Fibroblast of gingiva (primary cell): ENCODE data around the gene IRAK3.
A peak's percentile ranks its signal among the peaks of the same experiment; 100 is the strongest.

Experiments used
- DNase-seq: peaks from one replicate; pipeline ENCODE4 v3.0.0-alpha.2; 2011; ENCODE audit warnings: low read depth

The IRAK3 gene

GRCh38 chr12:66188584-66189485, at the start of gene IRAK3:
Gene IRAK3, plus strand, starts transcription at chr12:66189214. Its CDS starts 86 bp downstream, at chr12:66189300.
- DNase-seq, result peak; percentile 83

GRCh38 chr12:66139328-66139727, 49.7 kb upstream of the IRAK3 start:
- DNase-seq, result no peak

GRCh38 chr12:66140731-66141130, 48.3 kb upstream of the IRAK3 start:
- DNase-seq, result no peak

GRCh38 chr12:66141299-66141698, 47.7 kb upstream of the IRAK3 start:
- no peak for DNase-seq

- DNase-seq, result no peak
These were observed 46.2 kb upstream of the IRAK3 start for GRCh38 chr12:66142826-66143225.

- no peak for DNase-seq
These were observed 45.1 kb upstream of the IRAK3 start for GRCh38 chr12:66143868-66144267.

- peak; percentile 79 for DNase-seq
These were observed 43.9 kb upstream of the IRAK3 start for GRCh38 chr12:66144791-66145754.

GRCh38 chr12:66149702-66150398, 39.2 kb upstream of the IRAK3 start:
- no peak for DNase-seq

GRCh38 chr12:66152732-66153131, 36.3 kb upstream of the IRAK3 start:
- peak; percentile 69 for DNase-seq

GRCh38 chr12:66154776-66155175, 34.2 kb upstream of the IRAK3 start:
- DNase-seq, result peak; percentile 7

GRCh38 chr12:66156654-66157053, 32.4 kb upstream of the IRAK3 start:
- DNase-seq, result no peak

- no peak for DNase-seq
These were observed 29.9 kb upstream of the IRAK3 start for GRCh38 chr12:66159123-66159522.

GRCh38 chr12:66160704-66161103, 28.3 kb upstream of the IRAK3 start:
- no peak for DNase-seq

- no peak for DNase-seq
These were observed 26.3 kb upstream of the IRAK3 start for GRCh38 chr12:66162701-66163100.

GRCh38 chr12:66163289-66163688, 25.7 kb upstream of the IRAK3 start:
- DNase-seq, result no peak

- DNase-seq, result no peak
These were observed 24.6 kb upstream of the IRAK3 start for GRCh38 chr12:66164349-66164821.

GRCh38 chr12:66165141-66165540, 23.9 kb upstream of the IRAK3 start:
- DNase-seq, result no peak

- no peak for DNase-seq
These were observed 22.5 kb upstream of the IRAK3 start for GRCh38 chr12:66166561-66166960.

- no peak for DNase-seq
These were observed 20.6 kb upstream of the IRAK3 start for GRCh38 chr12:66168410-66168809.

- peak; percentile 95 for DNase-seq
These were observed 19.5 kb upstream of the IRAK3 start, which contains the start of gene TMBIM4 for GRCh38 chr12:66169221-66170170. Gene TMBIM4, minus strand, starts transcription at chr12:66169996. Its CDS starts 45 bp downstream, at chr12:66169951.

GRCh38 chr12:66170606-66171005, 18.4 kb upstream of the IRAK3 start:
- no peak for DNase-seq
